NCI-H510A (cell line): ENCODE data around the gene TP53I3.
"Not testable (repeated sequence)": the region's sequence is repeated elsewhere in the genome, so short reads cannot be mapped to it uniquely, and the experiment has no call there.

Source experiments
- DNase-seq: peaks from one replicate; lab custom pipeline; 2025; lab: John Stamatoyannopoulos, UW

Gene TP53I3

GRCh38 chr2:24084386-24085199, at the start of gene TP53I3:
TP53I3 (minus strand) TSS chr2:24084834; CDS start chr2:24084326, 508 bp downstream.
- DNase-seq = peak; percentile 88

- no peak for DNase-seq
Observed at GRCh38 chr2:24132543-24132942, 47.9 kb upstream of the TP53I3 start.

GRCh38 chr2:24125956-24126355, 41.3 kb upstream of the TP53I3 start:
- DNase-seq = no peak

DNA sequence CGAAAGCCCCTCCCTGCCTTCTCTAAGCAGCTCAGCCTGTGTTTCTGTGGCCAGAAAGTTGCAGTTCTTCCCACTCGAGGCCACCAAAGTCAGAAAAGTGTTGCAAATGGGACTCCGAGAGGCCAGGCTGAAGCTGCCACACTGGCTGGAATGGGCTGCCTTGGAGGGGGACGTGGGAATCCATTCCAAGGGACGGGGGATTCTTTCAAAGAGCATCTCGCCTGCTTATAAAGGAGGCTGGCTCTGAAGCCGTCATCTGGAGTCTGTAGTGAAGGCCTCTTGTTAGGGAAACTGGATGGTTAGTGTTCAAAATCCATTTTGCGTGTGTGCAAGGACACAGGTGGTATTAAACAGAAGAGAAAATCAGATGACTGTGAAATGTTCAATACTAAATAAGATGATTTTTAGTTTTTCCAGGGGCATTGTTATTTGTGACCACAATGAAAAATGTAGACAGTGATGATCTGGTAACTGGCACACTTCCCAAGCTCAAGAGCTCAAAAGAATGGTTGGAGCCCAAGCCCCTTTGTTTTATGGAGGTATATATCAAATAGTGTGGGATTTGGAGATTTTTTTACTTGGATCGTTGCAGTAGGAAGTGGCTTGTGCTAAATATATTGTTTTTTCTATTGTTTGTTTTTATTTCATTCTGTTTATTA, 39.4 kb upstream of the TP53I3 start:
- DNase-seq = no peak

- peak; percentile 64 for DNase-seq
Observed at GRCh38 chr2:24123195-24123921, 38.7 kb upstream of the TP53I3 start, which contains the start of the genes FAM228B and PFN4. FAM228B (plus strand) TSS chr2:24123469; CDS start chr2:24124362, 893 bp downstream. PFN4 (minus strand) TSS chr2:24123334; CDS start chr2:24122535, 799 bp downstream.

GRCh38 chr2:24122366-24123194, 37.9 kb upstream of the TP53I3 start:
- DNase-seq = no peak

- no peak for DNase-seq
Observed at GRCh38 chr2:24121469-24121868, 36.8 kb upstream of the TP53I3 start.

GRCh38 chr2:24121066-24121465, 36.4 kb upstream of the TP53I3 start:
- DNase-seq = no peak

GRCh38 chr2:24117902-24118301, 33.3 kb upstream of the TP53I3 start:
- DNase-seq = no peak

DNA sequence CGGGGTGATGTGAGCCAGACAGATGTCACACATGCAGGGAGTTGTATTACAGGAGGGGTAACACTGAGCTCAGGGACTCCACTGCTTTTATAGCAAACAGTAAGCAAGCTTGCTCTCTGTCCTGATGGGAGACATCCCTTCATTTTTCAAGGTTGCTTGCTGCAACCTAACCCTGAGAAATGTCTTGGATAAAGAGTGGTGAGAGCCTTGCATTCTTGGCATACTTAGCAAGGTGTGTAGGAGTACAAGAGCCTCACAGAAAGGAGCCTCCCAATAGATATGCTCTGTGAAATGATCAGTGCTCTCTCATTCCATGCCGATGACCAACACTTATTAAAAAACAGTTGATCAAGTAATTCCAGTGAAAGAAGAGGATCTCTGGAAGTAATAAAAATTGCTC, 30.4 kb upstream of the TP53I3 start:
- no peak for DNase-seq

DNA sequence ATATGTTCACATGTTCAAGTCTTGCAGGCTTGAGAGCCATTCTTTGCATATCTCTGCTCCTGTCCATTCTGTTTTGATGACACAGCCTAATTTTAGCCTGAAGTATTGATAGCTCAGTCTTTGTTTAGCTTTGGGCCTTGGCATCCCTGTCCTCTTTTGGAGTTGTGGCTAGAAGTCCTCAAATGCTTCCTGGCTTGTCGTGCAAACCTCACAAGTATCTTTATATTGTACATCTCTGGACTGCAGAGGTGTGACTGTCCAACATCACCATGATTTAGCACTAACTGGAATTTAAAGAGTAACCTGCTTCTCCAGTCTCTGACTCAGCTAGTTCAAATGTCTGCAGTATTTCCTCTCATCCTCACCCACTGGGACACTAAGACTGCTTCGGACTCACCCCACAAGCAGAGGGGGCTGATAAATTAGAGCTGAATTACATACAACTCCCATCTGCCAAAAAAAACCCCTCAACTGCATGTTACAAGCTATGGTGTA, 26.8 kb upstream of the TP53I3 start:
- no peak for DNase-seq

DNA sequence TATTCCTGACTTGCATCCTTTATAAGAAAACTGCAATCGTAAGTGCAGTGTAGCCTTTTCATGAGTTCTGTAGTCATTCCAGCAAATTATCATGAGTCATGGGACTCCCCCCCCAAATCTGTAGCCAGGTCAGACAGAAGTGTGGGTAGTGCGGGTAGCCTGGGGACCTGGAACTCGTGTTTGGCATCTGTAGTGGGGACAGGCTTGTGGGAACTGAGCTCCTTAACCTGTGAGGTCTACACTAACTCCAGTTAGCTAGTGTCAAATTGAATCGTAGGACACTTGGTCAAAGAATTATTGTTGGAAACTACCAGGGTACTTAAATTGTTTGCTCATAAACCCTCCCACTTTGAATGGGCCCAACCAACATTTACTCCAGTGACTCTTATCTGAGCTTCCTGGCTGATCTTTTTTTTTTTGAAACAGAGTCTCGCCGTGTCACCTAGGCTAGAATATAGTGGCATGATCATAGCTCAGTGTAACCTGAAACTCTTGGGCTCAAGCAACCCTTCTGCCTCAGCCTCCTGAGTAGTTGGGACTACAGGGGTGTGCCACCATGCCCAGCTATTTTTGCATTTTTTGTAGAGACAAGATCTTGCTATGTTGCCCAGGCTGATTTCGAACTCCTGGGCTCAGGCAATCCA, 26.1 kb upstream of the TP53I3 start:
- no peak for DNase-seq

GRCh38 chr2:24109431-24109830, 24.8 kb upstream of the TP53I3 start:
- not testable (repeated sequence) for DNase-seq

GRCh38 chr2:24107336-24107735, 22.7 kb upstream of the TP53I3 start:
- no peak for DNase-seq

GRCh38 chr2:24106786-24107185, 22.2 kb upstream of the TP53I3 start:
- DNase-seq = no peak

DNA sequence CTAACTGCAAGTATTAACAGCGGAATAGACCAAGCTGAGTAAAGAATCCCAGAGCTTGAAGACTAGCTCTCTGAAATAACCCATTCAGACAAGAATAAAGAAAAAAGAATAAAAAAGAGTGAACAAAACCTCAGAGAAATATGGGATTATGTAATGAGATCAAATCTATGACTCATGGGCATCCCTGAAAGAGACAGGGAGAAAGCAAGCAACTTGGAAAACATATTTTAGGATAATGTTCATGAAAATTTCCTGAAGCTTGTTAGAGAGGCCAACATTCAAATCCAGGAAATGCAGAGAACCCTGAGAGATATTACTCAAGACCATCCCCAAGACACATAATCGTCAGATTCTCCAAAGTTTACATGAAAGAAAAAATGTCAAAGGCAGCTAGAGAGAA, 21.2 kb upstream of the TP53I3 start:
- DNase-seq = no peak

GRCh38 chr2:24104906-24105305, 20.3 kb upstream of the TP53I3 start:
- no peak for DNase-seq

DNA sequence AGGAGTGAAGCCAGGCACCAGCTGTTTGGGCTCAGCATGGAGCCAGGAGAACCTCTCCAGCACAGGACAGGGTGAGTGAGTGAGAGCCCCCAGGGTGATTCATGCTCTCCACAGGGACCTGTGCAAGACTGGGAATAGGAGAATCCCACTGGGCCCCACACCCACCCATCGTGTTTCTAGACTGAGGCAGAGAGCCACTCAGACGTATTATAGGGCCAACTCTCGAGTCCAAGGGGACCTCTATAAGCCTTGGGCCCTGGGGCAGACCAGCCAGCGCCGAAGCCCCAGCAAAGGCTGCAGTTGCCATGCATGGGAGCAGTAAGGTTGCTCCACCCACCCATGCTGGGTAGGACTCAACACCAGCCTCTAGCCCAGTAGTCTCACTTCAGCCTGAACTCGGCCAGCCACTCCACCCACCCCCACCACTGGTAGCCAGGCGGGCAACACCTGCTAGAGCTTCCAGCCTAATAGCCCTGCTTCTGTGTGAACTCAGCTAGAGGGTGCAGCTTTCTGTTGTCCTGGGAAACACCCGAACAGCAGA, 19.5 kb upstream of the TP53I3 start:
- peak; percentile 8 for DNase-seq

DNA sequence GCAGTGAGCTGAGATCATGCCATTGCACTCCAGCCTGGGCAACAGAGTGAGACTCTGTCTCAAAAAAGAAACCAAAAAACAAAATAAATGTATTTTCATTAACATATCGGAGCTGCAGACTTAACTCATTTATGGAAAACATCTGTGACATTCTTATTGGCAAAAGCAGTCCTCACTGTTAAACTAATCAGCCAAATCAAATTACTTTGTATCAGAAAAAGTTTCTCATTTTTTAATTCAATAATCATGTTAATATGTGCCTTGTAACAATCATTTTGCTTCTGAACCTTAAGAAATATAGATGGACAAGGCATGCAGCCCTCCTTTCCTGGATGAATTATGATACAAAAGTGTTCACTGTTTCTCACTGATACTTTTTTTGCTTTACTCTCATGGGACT, 18.0 kb upstream of the TP53I3 start:
- no peak for DNase-seq

GRCh38 chr2:24101992-24102391, 17.4 kb upstream of the TP53I3 start:
- DNase-seq = no peak

- not testable (repeated sequence) for DNase-seq
Observed at GRCh38 chr2:24100732-24101131, 16.1 kb upstream of the TP53I3 start.
